Breast epithelium (tissue), 3 donors: ENCODE results near the gene PRKN.

Source experiments
- CTCF ChIP-seq, 3 donors: fragments of 450-650 bp; IDR thresholded peaks; one replicate each; pipeline ENCODE4 v1.5.1; 2016 to 2017; ENCODE audit warnings: antibody characterized with exemption in 3 of 3, mild to moderate bottlenecking in 3 of 3, moderate library complexity in 3 of 3
- POLR2AphosphoS5 ChIP-seq, 3 donors: sonication (generic); formaldehyde crosslinking; IDR thresholded peaks; one replicate each; pipeline ENCODE4 v1.6.1; 2017; ENCODE audit warnings: antibody characterized with exemption in 3 of 3

DNA sequence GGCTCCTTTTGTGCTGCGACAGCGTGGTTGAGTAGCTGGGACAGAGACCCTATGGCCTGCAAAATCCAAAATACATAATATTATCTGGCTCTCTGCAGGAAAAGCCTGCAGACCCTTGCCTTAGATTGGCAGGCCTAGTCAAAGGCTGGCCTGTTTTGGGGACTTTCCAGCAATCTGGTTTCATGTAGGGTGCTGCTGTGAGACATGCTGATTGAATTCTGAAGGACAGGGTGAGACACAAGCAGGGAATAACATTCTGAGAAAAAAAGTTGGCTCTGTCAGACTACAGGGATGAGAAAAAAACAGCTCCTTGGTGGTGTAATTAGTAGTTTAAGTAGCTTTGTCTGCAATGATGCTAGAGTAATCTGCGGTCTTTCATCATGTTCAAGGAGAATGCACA is 1051.0 kb downstream of the PRKN start:
- no peak for TF ChIP-seq POLR2AphosphoS5 (IDR thresholded peaks at IDR 0.05)
- no peak for TF ChIP-seq CTCF (IDR thresholded peaks at IDR 0.05)
